Endothelial cell of hepatic sinusoid (primary cell): Measurements from ENCODE around the gene SHKBP1.
"Not testable (repeated sequence)": the region's sequence is repeated elsewhere in the genome, so short reads cannot be mapped to it uniquely, and the experiment has no call there.

Source experiments
- in situ Hi-C: cut with HindIII; loops from 2 replicates; pipeline ENCODE4 v1.10.0; 2017; ENCODE audit warnings: low sequenced_read_pairs

Gene SHKBP1

GRCh38 chr19:40584007-40584406 lies 7.3 kb downstream of the SHKBP1 start:
- in situ Hi-C loops, result no loop called here

- in situ Hi-C loops, result no loop called here
Observed at GRCh38 chr19:40585241-40585981, 8.7 kb downstream of the SHKBP1 start.

GRCh38 chr19:40585982-40586422 lies 9.3 kb downstream of the SHKBP1 start:
- in situ Hi-C loops, result no loop called here

- in situ Hi-C loops, result no loop called here
Observed at GRCh38 chr19:40586611-40587010, 9.9 kb downstream of the SHKBP1 start.

- in situ Hi-C loops, result no loop called here
Observed at GRCh38 chr19:40588110-40588854, 11.6 kb downstream of the SHKBP1 start.

GRCh38 chr19:40588926-40589569 lies 12.4 kb downstream of the SHKBP1 start:
- in situ Hi-C loops, result no loop called here

- in situ Hi-C loops, result no loop called here
Observed at GRCh38 chr19:40589591-40590429, 13.1 kb downstream of the SHKBP1 start.

- in situ Hi-C loops, result no loop called here
Observed at GRCh38 chr19:40590464-40591265, 14.0 kb downstream of the SHKBP1 start.

- in situ Hi-C loops, result not testable (repeated sequence)
Observed at GRCh38 chr19:40591724-40592123, 15.1 kb downstream of the SHKBP1 start.

- in situ Hi-C loops, result no loop called here
Observed at GRCh38 chr19:40592170-40592569, 15.5 kb downstream of the SHKBP1 start.

GRCh38 chr19:40594255-40594654 lies 17.6 kb downstream of the SHKBP1 start:
- in situ Hi-C loops, result no loop called here

GRCh38 chr19:40594657-40595091 lies 18.0 kb downstream of the SHKBP1 start:
- in situ Hi-C loops, result loop anchor here (5.0 kb wide), 2 partner anchors 43 to 57 kb away; no protein-coding TSS in a partner anchor

GRCh38 chr19:40596608-40597328 lies 20.1 kb downstream of the SHKBP1 start:
- in situ Hi-C loops, result loop anchor here (5.0 kb wide), 2 partner anchors 41 to 59 kb away; no protein-coding TSS in a partner anchor

- in situ Hi-C loops, result loop anchor here (5.0 kb wide), 2 partner anchors 40 to 60 kb away; no protein-coding TSS in a partner anchor
Observed at GRCh38 chr19:40597329-40597838, 20.7 kb downstream of the SHKBP1 start.

GRCh38 chr19:40598121-40598917 lies 21.6 kb downstream of the SHKBP1 start:
- in situ Hi-C loops, result loop anchor here (5.0 kb wide), 2 partner anchors 39 to 61 kb away; no protein-coding TSS in a partner anchor

GRCh38 chr19:40598918-40599307 lies 22.2 kb downstream of the SHKBP1 start:
- in situ Hi-C loops, result loop anchor here (5.0 kb wide), 2 partner anchors 38 to 62 kb away; no protein-coding TSS in a partner anchor

GRCh38 chr19:40599331-40599901 lies 22.7 kb downstream of the SHKBP1 start:
- in situ Hi-C loops, result loop anchor here (5.0 kb wide), 2 partner anchors 38 to 62 kb away; no protein-coding TSS in a partner anchor
